Panc1 (cell line): ENCODE results near the gene MPP2.

Source experiments
- POLR2AphosphoS5 ChIP-seq: IDR thresholded peaks from 2 replicates; pipeline ENCODE4 v1.6.1; 2012; ENCODE audit warnings: mild to moderate bottlenecking, low read depth, low read length, moderate library complexity
- TF ChIP-seq, protein P1 (sequence below): fragments of 450-650 bp; IDR thresholded peaks from 2 replicates; pipeline ENCODE4 v1.5.1; 2017; ENCODE audit warnings: mild to moderate bottlenecking

DNA sequence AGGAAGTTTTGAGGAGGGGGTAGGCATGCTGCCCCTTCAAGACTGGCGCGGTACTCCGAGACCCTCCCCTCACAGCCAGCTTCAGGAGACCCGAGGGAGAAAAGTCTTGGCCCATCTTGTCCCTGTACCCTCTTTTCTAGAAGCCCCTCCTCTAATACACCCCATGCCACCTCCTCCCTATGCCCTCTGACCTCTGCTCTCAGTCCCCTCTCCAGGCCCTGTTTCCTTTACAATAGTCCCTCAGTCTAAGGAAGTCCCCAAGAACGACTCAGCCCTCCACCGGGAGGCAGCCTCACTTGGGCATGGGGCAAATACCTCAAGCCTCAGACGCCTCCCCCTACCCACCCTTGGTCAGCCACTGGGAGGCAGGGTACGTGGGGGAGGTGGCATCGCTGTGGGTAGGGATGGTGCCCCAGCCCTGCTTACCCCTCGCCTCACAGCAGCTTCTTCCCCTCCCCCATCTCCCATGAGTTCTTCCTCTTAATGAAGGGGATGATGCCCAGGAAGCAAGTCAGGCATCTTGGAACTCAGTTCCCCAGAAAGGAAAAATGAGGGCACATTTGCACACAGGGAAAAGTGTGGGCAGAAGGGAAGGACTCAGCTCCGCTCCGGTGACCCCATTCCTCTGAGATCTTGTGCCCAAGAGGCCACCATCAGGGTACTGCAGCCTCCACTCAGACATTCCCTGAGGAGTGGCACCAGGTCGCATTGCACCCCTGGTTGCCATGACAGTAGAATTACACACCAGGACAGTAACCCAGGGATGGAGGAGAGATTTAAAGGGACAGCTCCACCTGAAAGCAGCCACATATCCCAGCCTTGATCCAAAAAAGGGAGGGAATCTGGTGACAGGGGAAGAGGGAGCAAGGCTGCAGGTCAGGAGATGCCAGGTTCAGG lies 6.2 kb downstream of the MPP2 start:
- TF ChIP-seq, protein P1, sequence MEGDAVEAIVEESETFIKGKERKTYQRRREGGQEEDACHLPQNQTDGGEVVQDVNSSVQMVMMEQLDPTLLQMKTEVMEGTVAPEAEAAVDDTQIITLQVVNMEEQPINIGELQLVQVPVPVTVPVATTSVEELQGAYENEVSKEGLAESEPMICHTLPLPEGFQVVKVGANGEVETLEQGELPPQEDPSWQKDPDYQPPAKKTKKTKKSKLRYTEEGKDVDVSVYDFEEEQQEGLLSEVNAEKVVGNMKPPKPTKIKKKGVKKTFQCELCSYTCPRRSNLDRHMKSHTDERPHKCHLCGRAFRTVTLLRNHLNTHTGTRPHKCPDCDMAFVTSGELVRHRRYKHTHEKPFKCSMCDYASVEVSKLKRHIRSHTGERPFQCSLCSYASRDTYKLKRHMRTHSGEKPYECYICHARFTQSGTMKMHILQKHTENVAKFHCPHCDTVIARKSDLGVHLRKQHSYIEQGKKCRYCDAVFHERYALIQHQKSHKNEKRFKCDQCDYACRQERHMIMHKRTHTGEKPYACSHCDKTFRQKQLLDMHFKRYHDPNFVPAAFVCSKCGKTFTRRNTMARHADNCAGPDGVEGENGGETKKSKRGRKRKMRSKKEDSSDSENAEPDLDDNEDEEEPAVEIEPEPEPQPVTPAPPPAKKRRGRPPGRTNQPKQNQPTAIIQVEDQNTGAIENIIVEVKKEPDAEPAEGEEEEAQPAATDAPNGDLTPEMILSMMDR: no peak
- no peak for TF ChIP-seq POLR2AphosphoS5
